Measurements from ENCODE around the gene KRT86.
"Not testable (repeated sequence)": the region's sequence is repeated elsewhere in the genome, so short reads cannot be mapped to it uniquely, and the experiment has no call there.

Gene KRT86

GRCh38 chr12:52267266-52267665 lies 7.2 kb upstream of the KRT86 start:
- DNase-seq (ENCODE audit: low read depth in 4 of 4, low spot score in 1 of 4): no peak

- DNase-seq (ENCODE audit: low read depth in 4 of 4, low spot score in 1 of 4): no peak
Measured at GRCh38 chr12:52267699-52268098, 6.7 kb upstream of the KRT86 start.

GRCh38 chr12:52268212-52268611 lies 6.2 kb upstream of the KRT86 start:
- no peak for DNase-seq (ENCODE audit: low read depth in 4 of 4, low spot score in 1 of 4)

GRCh38 chr12:52270541-52271070 lies 3.8 kb upstream of the KRT86 start:
- no peak for DNase-seq (ENCODE audit: low read depth in 4 of 4, low spot score in 1 of 4)

- DNase-seq (ENCODE audit: low read depth in 4 of 4, low spot score in 1 of 4): no peak
Measured at GRCh38 chr12:52271158-52271557, 3.3 kb upstream of the KRT86 start.

- no peak for DNase-seq (ENCODE audit: low read depth in 4 of 4, low spot score in 1 of 4)
Measured at GRCh38 chr12:52275686-52276085, 1.2 kb downstream of the KRT86 start.

- DNase-seq (ENCODE audit: low read depth in 4 of 4, low spot score in 1 of 4): no peak
Measured at GRCh38 chr12:52277486-52278245, 3.2 kb downstream of the KRT86 start.

GRCh38 chr12:52278575-52279421 lies 4.4 kb downstream of the KRT86 start:
- DNase-seq (ENCODE audit: low read depth in 4 of 4, low spot score in 1 of 4): peak; percentile 36 to 58 (median 56)

GRCh38 chr12:52279422-52280318 lies 5.2 kb downstream of the KRT86 start:
- DNase-seq (ENCODE audit: low read depth in 4 of 4, low spot score in 1 of 4): no peak

- DNase-seq (ENCODE audit: low read depth in 4 of 4, low spot score in 1 of 4): no peak
Measured at GRCh38 chr12:52280319-52280795, 5.9 kb downstream of the KRT86 start.

GRCh38 chr12:52280796-52281560 lies 6.5 kb downstream of the KRT86 start:
- DNase-seq (ENCODE audit: low read depth in 4 of 4, low spot score in 1 of 4): no peak

GRCh38 chr12:52284562-52285171 lies 10.2 kb downstream of the KRT86 start:
- no peak for DNase-seq (ENCODE audit: low read depth in 4 of 4, low spot score in 1 of 4)

GRCh38 chr12:52285172-52285745 lies 10.8 kb downstream of the KRT86 start:
- DNase-seq (ENCODE audit: low read depth in 4 of 4, low spot score in 1 of 4): no peak

- DNase-seq (ENCODE audit: low read depth in 4 of 4, low spot score in 1 of 4): no peak
Measured at GRCh38 chr12:52285851-52286530, 11.5 kb downstream of the KRT86 start.

- DNase-seq (ENCODE audit: low read depth in 4 of 4, low spot score in 1 of 4): not testable (repeated sequence)
Measured at GRCh38 chr12:52286857-52287785, 12.7 kb downstream of the KRT86 start.

- not testable (repeated sequence) for DNase-seq (ENCODE audit: low read depth in 4 of 4, low spot score in 1 of 4)
Measured at GRCh38 chr12:52287816-52288805, 13.7 kb downstream of the KRT86 start.
